Measurements from ENCODE around the gene ENSA.

DNA sequence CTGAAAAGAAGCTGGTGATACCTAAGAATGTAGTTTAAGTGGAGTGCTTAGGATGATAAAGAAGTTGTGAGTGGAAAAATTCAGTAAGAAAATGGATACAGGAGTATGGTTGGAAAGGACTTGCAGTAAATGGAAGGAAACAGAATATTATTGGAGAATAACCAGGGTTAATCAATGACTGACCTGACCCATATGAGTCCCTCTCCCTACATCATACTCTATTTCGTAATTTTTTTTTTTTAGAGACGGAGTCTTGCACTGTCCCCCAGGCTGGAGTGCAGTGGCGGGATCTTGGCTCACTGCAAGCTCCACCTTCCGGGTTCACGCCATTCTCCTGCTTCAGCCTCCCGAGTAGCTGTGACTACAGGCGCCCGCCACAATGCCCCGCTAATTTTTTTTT lies 33.4 kb upstream of the ENSA start:
- TF ChIP-seq POLR2A (IDR thresholded peaks at IDR 0.05) = no peak
- TF ChIP-seq, protein P1, sequence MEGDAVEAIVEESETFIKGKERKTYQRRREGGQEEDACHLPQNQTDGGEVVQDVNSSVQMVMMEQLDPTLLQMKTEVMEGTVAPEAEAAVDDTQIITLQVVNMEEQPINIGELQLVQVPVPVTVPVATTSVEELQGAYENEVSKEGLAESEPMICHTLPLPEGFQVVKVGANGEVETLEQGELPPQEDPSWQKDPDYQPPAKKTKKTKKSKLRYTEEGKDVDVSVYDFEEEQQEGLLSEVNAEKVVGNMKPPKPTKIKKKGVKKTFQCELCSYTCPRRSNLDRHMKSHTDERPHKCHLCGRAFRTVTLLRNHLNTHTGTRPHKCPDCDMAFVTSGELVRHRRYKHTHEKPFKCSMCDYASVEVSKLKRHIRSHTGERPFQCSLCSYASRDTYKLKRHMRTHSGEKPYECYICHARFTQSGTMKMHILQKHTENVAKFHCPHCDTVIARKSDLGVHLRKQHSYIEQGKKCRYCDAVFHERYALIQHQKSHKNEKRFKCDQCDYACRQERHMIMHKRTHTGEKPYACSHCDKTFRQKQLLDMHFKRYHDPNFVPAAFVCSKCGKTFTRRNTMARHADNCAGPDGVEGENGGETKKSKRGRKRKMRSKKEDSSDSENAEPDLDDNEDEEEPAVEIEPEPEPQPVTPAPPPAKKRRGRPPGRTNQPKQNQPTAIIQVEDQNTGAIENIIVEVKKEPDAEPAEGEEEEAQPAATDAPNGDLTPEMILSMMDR (IDR thresholded peaks at IDR 0.05) = no peak

Measured in adrenal gland (tissue), 5 donors.